HFF-Myc (cell line): Measurements from ENCODE around the gene MGAT5B.
"Not testable (repeated sequence)": the region's sequence is repeated elsewhere in the genome, so short reads cannot be mapped to it uniquely, and the experiment has no call there.

Experiments used
- DNase-seq: peaks from one replicate; pipeline ENCODE4 v3.0.0-alpha.2; 2011; ENCODE audit warnings: low read depth; ENCODE audit errors: extremely low read depth
- H3K4me3 ChIP-seq: replicated peaks from 2 replicates; pipeline ENCODE4 v1.5.1; 2011; ENCODE audit warnings: low read depth, mild to moderate bottlenecking, control low read depth, low read length
- TF ChIP-seq, protein P1 (sequence below): IDR thresholded peaks from 2 replicates; pipeline ENCODE4 v1.5.1; 2012; ENCODE audit warnings: mild to moderate bottlenecking, low read depth, low read length, control low read depth; ENCODE audit errors: missing control alignments

Gene MGAT5B

DNA sequence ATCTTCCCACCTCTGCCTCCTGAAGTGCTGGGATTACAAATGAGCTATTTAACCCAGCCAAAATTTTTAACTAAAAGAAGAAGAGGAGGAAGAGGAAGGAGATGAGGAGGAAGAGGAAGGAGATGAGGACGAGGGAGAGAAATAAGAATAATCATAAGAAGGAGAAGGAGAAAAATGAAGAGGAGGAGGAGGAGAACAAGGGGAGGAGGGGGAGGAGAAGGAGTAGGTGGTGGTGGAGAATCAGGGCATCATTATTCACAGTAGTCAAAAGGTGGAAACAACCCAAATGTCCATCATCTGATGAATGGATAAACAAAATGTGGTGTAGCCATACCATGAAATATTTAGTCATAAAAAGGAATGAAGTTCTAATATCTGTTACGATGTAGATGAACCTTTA is 21.2 kb upstream of the MGAT5B start:
- no peak for DNase-seq
- no peak overlapping the region for H3K4me3 ChIP-seq
- TF ChIP-seq, protein P1, sequence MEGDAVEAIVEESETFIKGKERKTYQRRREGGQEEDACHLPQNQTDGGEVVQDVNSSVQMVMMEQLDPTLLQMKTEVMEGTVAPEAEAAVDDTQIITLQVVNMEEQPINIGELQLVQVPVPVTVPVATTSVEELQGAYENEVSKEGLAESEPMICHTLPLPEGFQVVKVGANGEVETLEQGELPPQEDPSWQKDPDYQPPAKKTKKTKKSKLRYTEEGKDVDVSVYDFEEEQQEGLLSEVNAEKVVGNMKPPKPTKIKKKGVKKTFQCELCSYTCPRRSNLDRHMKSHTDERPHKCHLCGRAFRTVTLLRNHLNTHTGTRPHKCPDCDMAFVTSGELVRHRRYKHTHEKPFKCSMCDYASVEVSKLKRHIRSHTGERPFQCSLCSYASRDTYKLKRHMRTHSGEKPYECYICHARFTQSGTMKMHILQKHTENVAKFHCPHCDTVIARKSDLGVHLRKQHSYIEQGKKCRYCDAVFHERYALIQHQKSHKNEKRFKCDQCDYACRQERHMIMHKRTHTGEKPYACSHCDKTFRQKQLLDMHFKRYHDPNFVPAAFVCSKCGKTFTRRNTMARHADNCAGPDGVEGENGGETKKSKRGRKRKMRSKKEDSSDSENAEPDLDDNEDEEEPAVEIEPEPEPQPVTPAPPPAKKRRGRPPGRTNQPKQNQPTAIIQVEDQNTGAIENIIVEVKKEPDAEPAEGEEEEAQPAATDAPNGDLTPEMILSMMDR: no peak

DNA sequence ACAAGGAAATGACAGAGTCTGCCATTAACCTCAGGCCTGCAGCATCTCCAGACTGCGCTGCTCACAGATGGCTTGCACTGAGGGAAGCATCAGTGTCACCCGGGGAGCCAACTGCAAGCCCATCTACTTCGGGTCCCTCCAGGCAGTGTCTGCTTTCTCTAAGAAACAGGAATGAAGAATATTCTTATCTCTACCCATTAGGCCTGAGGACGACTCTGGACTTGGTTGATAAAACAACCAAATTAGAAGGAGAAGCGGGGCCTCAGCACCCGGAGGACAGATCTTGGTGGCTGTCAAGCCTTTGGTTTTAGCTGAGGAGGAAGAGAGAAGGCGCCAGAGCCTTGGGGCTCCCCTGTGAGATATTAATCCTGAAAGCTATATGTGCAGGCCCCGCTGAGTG is 19.5 kb upstream of the MGAT5B start:
- no peak overlapping the region for H3K4me3 ChIP-seq
- DNase-seq: no peak
- TF ChIP-seq, protein P1: no peak

DNA sequence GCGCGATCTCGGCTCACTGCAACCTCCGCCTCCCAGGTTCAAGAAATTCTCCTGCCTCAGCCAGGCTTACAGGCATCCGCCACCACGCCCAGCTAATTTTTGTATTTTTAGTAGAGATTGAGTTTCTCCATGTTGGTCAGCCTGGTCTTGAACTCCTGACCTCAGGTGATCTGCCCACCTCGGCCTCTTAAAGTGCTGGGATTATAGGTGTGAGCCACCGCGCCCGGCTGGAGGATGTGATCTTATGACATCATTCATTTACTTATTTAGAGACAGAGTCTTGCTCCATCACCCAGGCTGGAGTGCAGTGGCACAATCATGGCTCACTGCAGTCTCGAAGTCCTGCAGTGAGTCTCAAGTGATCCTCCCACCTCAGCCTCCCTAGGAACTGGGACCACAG is 19.0 kb upstream of the MGAT5B start:
- not testable (repeated sequence) for DNase-seq, H3K4me3 ChIP-seq

DNA sequence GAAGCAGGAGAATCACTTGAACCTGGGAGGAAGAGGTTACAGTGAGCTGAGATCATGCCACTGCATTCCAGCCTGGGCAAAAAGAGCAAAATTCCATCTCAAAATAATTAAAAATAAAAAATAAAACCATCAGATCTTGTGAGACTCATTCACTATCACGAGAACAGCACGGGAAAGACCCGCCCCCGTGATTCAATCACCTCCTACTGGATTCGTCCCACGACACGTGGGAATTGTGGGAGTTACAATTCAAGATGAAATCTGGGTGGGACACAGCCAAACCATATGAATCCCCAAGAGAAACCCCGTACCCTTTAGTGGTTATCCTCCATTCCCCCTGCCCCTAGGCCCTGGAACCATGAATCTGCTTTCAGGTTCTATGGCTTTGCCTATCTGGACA is 15.4 kb upstream of the MGAT5B start:
- TF ChIP-seq, protein P1: no peak
- no peak overlapping the region for H3K4me3 ChIP-seq
- DNase-seq: no peak

DNA sequence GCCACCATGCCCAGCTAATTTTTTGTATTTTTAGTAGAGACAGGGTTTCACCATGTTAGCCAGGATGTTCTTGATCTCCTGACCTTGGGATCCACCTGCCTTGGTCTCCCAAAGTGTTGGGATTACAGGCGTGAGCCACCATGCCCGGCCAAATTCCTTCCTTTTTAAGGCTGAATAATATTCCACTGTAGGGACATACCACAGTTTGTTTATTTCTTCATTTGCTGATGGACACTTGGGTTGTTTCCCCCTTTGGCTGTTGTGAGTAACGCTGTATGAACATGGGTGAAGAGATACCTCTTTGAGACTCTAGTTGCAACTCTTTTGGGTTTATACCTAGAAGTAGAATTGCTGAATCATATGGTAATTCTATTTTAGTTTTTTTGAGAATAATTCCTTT is 13.1 kb upstream of the MGAT5B start:
- DNase-seq: no peak
- no peak overlapping the region for H3K4me3 ChIP-seq
- TF ChIP-seq, protein P1: no peak

DNA sequence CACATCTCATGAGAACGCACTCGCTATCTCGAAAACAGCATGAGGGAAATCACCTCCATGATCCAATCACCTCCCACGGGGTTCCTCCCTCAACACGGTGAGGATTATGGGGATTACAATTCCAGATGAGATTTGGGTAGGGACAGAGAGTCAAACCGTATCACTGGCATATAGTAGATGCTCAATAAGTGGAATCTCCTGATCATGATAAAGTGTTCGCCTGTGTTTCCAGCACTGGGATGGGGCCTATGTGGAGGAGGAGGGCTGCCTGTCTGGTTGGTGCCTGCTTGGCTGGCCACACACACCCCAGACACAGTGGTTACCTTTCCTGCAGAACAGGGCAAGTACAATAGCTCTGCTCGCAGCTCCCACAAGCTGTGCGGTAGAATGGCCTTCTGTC is 6.1 kb upstream of the MGAT5B start:
- H3K4me3 ChIP-seq: no peak overlapping the region
- no peak for DNase-seq
- TF ChIP-seq, protein P1: no peak

DNA sequence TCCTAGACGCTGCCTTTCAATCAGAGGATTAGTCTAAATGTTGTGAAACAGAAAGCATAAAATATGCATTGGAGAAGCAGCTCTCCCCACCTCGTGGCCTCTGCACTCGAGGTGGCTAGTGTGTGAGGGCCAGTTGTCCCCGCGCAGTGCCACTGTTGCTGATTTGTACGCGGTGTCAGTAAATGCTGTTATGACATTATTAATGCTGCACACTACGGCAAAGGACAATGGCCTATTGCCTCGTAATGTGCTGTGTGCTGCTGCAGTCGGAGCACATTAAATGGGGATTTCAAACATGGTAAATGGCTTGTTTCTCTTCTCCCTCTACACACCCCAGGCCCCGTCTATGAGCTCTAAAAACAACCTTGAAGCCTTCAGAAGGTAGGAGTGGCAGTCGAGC is 5.7 kb upstream of the MGAT5B start:
- H3K4me3 ChIP-seq: no peak overlapping the region
- DNase-seq: no peak
- TF ChIP-seq, protein P1: no peak
